HepG2 (cell line): ENCODE data around the gene JAKMIP2. TPM values are rescaled to one million over a fixed set of nuclear protein-coding genes. Genes with fewer than 3 reads are reported as not detected.

ENCODE experiments used
- ATAC-seq: fragments of 200-7000 bp; cut with Tn5 transposase; 3 replicates; pipeline ENCODE4 v1.9.1; 2020; ENCODE audit warnings: mild to moderate bottlenecking, moderate library complexity
- BruUV-seq: library from RNA; stranded (reverse); fragments of 400-500 nt; replicated peaks from 2 replicates; lab custom pipeline; 2021; lab: Mats Ljungman, UMichigan
- CTCF ChIA-PET: fragments of 300-600 bp; formaldehyde crosslinking; extraction: SDS; loops from one replicate; lab custom pipeline; 2021; ENCODE audit warnings: low total read pairs, inconsistent platforms, low intra/inter-chr PET ratio; lab: Yijun Ruan, JAX
- POLR2A ChIA-PET: fragments of 350-600 bp; sonication (Branson Sonifier 250); formaldehyde crosslinking; loops from one replicate; lab custom pipeline; 2020; ENCODE audit warnings: antibody characterized with exemption, inconsistent platforms; lab: Yijun Ruan, JAX
- DNase-seq: peaks from one replicate; pipeline ENCODE4 v3.0.0-alpha.2; 2015; ENCODE audit warnings: low spot score
- FAIRE-seq: peaks from 3 replicates; lab custom pipeline; 2011; peaks lifted over from hg19 to GRCh38; lab: Jason Lieb, UNC
- H2AFZ ChIP-seq: one replicate; pipeline ENCODE4 v1.6.1; 2011; ENCODE audit warnings: low read length, inconsistent platforms
- H3K27ac ChIP-seq: fragments of 300-600 bp; 3 replicates; pipeline ENCODE4 v1.8.0; 2011; ENCODE audit warnings: mixed run types, mild to moderate bottlenecking, mixed read lengths, low read length, inconsistent platforms; ENCODE audit not compliant: insufficient read depth; ENCODE audit errors: extremely low read length
- H3K27me3 ChIP-seq, 2 experiments: fragments of 200-600 bp in 1 of 2; 2 replicates in 1 of 2; 3 replicates in 1 of 2; pipeline versions ENCODE4 v1.6.0 to v1.8.0; 2011; ENCODE audit warnings: low read length in 2 of 2, mild to moderate bottlenecking in 2 of 2, moderate library complexity in 2 of 2, inconsistent platforms in 1 of 2; ENCODE audit not compliant: insufficient read depth in 2 of 2, control insufficient read depth in 1 of 2
- H3K36me3 ChIP-seq, 2 experiments: fragments of 200-600 bp in 1 of 2; replicated peaks in 1 of 2; 2 replicates in 1 of 2; 3 replicates in 1 of 2; pipeline versions ENCODE4 v1.5.1 to v1.8.0; 2011; ENCODE audit warnings: low read length in 2 of 2, inconsistent platforms in 1 of 2; ENCODE audit not compliant: insufficient read depth in 2 of 2, control insufficient read depth in 1 of 2
- H3K4me1 ChIP-seq: 2 replicates; pipeline ENCODE4 v1.5.1; 2012; ENCODE audit warnings: low read length, inconsistent platforms; ENCODE audit not compliant: insufficient read depth
- H3K4me2 ChIP-seq: 2 replicates; pipeline ENCODE4 v1.6.0; 2011; ENCODE audit warnings: low read depth, low read length, inconsistent platforms
- H3K4me3 ChIP-seq, 3 experiments: fragments of 200-600 bp in 1 of 3; sonication (generic), shearing (Covaris generic) in 1 of 3; replicated peaks in 1 of 3; 2 replicates each; pipeline ENCODE4 v1.5.1; 2011 to 2016; ENCODE audit warnings: low read length in 3 of 3, inconsistent platforms in 2 of 3, low read depth in 2 of 3, mild to moderate bottlenecking in 2 of 3, control low read depth in 1 of 3, mixed read lengths in 1 of 3; ENCODE audit not compliant: insufficient read depth in 1 of 3
- H3K79me2 ChIP-seq: one replicate; pipeline ENCODE4 v1.6.1; 2011; ENCODE audit warnings: low read length, inconsistent platforms; ENCODE audit not compliant: insufficient read depth
- H3K9ac ChIP-seq: 2 replicates; pipeline ENCODE4 v1.6.0; 2011; ENCODE audit warnings: mild to moderate bottlenecking, low read depth, low read length, inconsistent platforms; ENCODE audit not compliant: insufficient read depth
- H3K9me3 ChIP-seq: 2 replicates; pipeline ENCODE4 v1.5.1; 2012; ENCODE audit warnings: mild to moderate bottlenecking, low read length
- H4K20me1 ChIP-seq: 2 replicates; pipeline ENCODE4 v1.6.0; 2011; ENCODE audit warnings: inconsistent platforms, mild to moderate bottlenecking, low read length, moderate library complexity; ENCODE audit not compliant: insufficient read depth
- FOXK2 ChIP-seq: fragments of 450-650 bp; IDR thresholded peaks from 2 replicates; pipeline ENCODE4 v1.6.1; 2016
- ZMYM3 ChIP-seq: sonication (generic); formaldehyde crosslinking; IDR thresholded peaks from 2 replicates; pipeline ENCODE4 v1.5.1; 2020; ENCODE audit warnings: mild to moderate bottlenecking, missing genetic modification reagents
- WGBS: methylation state at CpG from one replicate; pipeline ENCODE4 v1.1.6; 2017; ENCODE audit warnings: low lambda C conversion rate; 5-methylcytosine and 5-hydroxymethylcytosine counted together
- in situ Hi-C: cut with HindIII; loops from 2 replicates; pipeline ENCODE4 v1.10.0; 2017; ENCODE audit warnings: low pct_unique_long_range_greater_than_20kb; ENCODE audit not compliant: extremely low pct_ligation_motif_present
- intact Hi-C: fragments of 100-400 bp; cut with micrococcal nuclease; formaldehyde crosslinking; loops from one replicate; pipeline ENCODE4 v1.10.0; 2022; ENCODE audit not compliant: unreplicated experiment
- polyA plus RNA-seq, 8 experiments: library from polyadenylated mRNA; depleted of rRNA in 3 of 8; stranded (reverse) in 7 of 8; unstranded in 1 of 8; fragments of >200 nt; fragmentation: Illumina TruSeq in 4 of 8; extraction: Trizol in 4 of 8; gene quantifications; 2 replicates each; pipeline versions ENCODE4 v1.2.1 to v1.2.3, GENCODE V29; 2011 to 2016; ENCODE audit warnings: low read depth in 4 of 8, missing spikeins in 1 of 8, mixed read lengths in 1 of 8; ENCODE audit not compliant: insufficient read depth in 1 of 8
- total RNA-seq, 5 experiments: library from RNA; depleted of rRNA; stranded (reverse); fragments of >200 nt; fragmentation: Illumina TruSeq; extraction: Trizol; gene quantifications; 2 replicates each; pipeline ENCODE4 v1.2.3, GENCODE V29; 2016; ENCODE audit warnings: low read depth in 1 of 5
- TF ChIP-seq, protein P1 (sequence below): sonication (generic); formaldehyde crosslinking; IDR thresholded peaks from 2 replicates; pipeline ENCODE4 v1.5.0; 2020; ENCODE audit warnings: missing genetic modification reagents
- TF ChIP-seq, protein P2 (sequence below): sonication (generic); formaldehyde crosslinking; IDR thresholded peaks from 2 replicates; pipeline ENCODE4 v1.9.0; 2021; ENCODE audit warnings: mild to moderate bottlenecking, missing genetic modification reagents
- TF ChIP-seq, protein P3 (sequence below): sonication (generic); formaldehyde crosslinking; IDR thresholded peaks from 2 replicates; pipeline ENCODE4 v1.8.1; 2022; ENCODE audit warnings: low read depth, mild to moderate bottlenecking, missing genetic modification reagents

JAKMIP2 gene
- total and polyA plus RNA-seq, 2 of the 13 experiments (the other 11 are each of a cell fraction or from before 2014, with no cell fraction given) = 0.04 to 2.1 TPM

DNA sequence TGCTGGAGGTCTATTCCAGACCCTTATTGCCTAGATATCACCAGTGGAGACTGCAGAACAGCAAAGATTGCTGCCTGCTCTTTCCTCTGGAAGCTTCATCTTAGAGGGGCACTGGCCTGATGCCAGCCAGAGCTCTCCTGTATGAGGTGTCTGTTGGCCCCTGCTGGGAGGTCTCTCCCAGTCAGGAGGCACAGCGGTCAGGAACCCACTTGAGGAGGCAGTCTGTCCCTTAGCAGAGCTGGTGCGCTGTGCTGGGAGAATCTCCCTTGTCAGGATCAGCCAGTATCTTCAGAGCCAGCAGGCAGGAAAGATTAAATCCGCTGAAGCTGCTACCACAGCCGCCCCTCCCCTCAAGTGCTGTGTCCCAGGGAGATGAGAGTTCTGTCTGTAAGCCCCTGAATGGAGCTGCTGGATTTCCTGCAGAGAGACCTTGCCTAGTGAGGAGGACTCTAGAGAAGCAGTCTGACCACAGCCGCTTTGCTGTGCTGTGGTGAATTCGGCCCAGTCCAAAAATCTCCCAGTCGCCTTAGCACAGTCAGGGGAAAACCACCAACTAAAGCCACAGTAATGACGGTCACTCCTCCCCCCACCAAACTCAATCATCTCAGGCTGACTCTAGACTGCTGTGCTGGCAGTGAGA is 124.1 kb downstream of the JAKMIP2 start:
- H4K20me1 ChIP-seq = no peaks in the 10 kb centered on the region
- no CpG with 5 or more reads among the region's 8 CpGs for WGBS
- POLR2A ChIA-PET = interaction anchor here (2.1 kb wide), 1 partner anchor 10 kb away, joined by 8 read pairs; no protein-coding TSS in a partner anchor
- TF ChIP-seq FOXK2 = no peak
- TF ChIP-seq, protein P1, sequence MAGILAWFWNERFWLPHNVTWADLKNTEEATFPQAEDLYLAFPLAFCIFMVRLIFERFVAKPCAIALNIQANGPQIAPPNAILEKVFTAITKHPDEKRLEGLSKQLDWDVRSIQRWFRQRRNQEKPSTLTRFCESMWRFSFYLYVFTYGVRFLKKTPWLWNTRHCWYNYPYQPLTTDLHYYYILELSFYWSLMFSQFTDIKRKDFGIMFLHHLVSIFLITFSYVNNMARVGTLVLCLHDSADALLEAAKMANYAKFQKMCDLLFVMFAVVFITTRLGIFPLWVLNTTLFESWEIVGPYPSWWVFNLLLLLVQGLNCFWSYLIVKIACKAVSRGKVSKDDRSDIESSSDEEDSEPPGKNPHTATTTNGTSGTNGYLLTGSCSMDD (CRISPR knock-in tag) = no peak
- DNase-seq (no peak), FAIRE-seq (no peak), ATAC-seq (peak; percentile 60)
- H3K79me2 ChIP-seq = no peaks in the 10 kb centered on the region
- CTCF ChIA-PET = no interaction called here
- H3K9me3 ChIP-seq = no peaks in the 10 kb centered on the region
- in situ Hi-C loops = no loop called here
- H3K27me3 ChIP-seq = no peaks in the 10 kb centered on the region
- H3K36me3 ChIP-seq = no peaks in the 10 kb centered on the region
- intact Hi-C loops = no loop called here
- no TSS peak for BruUV-seq
- H3K4me2 ChIP-seq = no peak overlapping the region; the same call in 1 of the 2 replicates
- no peak overlapping the region for H3K9ac ChIP-seq
- peak overlapping the region; percentile 27 for H2AFZ ChIP-seq
- peak overlapping the region; percentile 58 for H3K27ac ChIP-seq
- no peak overlapping the region for H3K4me3 ChIP-seq
- H3K4me1 ChIP-seq = peaks cover 34% of the 10 kb centered on the region

DNA sequence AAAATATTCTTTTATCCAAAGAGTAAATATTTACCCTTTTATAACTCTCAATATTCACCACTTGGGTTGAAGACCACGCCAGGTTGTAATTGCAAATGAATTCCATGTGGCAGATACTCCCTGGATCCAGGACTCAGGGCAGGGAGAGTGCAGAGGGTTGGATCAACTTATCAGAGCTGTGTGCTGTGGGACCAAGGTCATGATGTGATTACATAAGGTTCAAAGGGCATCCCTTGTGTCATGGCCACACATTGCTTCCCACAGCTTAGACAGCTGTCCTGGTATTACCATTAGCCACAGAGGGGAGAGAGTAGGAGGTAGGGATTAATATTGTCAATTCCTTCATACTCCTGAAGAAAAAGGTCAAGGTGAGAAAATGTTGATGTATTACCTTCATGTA is 133.9 kb downstream of the JAKMIP2 start:
- BruUV-seq = no TSS peak
- Histone ChIP-seq H3K27ac (peak overlapping the region; percentile 9), H3K9ac (no peak overlapping the region), H3K4me1 (peaks cover 28% of the 10 kb centered on the region), H3K27me3 (peaks cover 0 to 4% of the 10 kb centered on the region in 2 experiments; a peak in 1 of 5 replicates), H4K20me1 (no peaks in the 10 kb centered on the region), H3K4me2 (no peak overlapping the region), H3K36me3 (no peaks in the 10 kb centered on the region), H3K79me2 (no peaks in the 10 kb centered on the region), H3K4me3 (no peak overlapping the region), H2AFZ (no peak overlapping the region), H3K9me3 (no peaks in the 10 kb centered on the region)
- WGBS = 15% methylated on average over 1 of the region's 1 CpG
- CTCF ChIA-PET = no interaction called here
- POLR2A ChIA-PET = interaction anchor here (1.2 to 1.4 kb wide), 2 partner anchors 9 to 10 kb away, joined by 6 to 8 read pairs; no protein-coding TSS in a partner anchor
- peak; percentile 99 for ATAC-seq
- peak; percentile 82 for DNase-seq
- peak; percentile 72 for FAIRE-seq
- intact Hi-C loops (loop anchor here (2.0 to 5.0 kb wide), 2 partner anchors 18 to 189 kb away; no protein-coding TSS in a partner anchor), in situ Hi-C loops (no loop called here)
- TF ChIP-seq, protein P2, sequence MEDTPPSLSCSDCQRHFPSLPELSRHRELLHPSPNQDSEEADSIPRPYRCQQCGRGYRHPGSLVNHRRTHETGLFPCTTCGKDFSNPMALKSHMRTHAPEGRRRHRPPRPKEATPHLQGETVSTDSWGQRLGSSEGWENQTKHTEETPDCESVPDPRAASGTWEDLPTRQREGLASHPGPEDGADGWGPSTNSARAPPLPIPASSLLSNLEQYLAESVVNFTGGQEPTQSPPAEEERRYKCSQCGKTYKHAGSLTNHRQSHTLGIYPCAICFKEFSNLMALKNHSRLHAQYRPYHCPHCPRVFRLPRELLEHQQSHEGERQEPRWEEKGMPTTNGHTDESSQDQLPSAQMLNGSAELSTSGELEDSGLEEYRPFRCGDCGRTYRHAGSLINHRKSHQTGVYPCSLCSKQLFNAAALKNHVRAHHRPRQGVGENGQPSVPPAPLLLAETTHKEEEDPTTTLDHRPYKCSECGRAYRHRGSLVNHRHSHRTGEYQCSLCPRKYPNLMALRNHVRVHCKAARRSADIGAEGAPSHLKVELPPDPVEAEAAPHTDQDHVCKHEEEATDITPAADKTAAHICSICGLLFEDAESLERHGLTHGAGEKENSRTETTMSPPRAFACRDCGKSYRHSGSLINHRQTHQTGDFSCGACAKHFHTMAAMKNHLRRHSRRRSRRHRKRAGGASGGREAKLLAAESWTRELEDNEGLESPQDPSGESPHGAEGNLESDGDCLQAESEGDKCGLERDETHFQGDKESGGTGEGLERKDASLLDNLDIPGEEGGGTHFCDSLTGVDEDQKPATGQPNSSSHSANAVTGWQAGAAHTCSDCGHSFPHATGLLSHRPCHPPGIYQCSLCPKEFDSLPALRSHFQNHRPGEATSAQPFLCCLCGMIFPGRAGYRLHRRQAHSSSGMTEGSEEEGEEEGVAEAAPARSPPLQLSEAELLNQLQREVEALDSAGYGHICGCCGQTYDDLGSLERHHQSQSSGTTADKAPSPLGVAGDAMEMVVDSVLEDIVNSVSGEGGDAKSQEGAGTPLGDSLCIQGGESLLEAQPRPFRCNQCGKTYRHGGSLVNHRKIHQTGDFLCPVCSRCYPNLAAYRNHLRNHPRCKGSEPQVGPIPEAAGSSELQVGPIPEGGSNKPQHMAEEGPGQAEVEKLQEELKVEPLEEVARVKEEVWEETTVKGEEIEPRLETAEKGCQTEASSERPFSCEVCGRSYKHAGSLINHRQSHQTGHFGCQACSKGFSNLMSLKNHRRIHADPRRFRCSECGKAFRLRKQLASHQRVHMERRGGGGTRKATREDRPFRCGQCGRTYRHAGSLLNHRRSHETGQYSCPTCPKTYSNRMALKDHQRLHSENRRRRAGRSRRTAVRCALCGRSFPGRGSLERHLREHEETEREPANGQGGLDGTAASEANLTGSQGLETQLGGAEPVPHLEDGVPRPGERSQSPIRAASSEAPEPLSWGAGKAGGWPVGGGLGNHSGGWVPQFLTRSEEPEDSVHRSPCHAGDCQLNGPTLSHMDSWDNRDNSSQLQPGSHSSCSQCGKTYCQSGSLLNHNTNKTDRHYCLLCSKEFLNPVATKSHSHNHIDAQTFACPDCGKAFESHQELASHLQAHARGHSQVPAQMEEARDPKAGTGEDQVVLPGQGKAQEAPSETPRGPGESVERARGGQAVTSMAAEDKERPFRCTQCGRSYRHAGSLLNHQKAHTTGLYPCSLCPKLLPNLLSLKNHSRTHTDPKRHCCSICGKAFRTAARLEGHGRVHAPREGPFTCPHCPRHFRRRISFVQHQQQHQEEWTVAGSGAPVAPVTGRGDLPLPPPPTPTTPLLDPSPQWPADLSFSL (CRISPR knock-in tag) = no peak
- TF ChIP-seq ZMYM3 (CRISPR knock-in tag) = peak; percentile 67; the same call in 1 of the 2 replicates
- TF ChIP-seq, protein P3, sequence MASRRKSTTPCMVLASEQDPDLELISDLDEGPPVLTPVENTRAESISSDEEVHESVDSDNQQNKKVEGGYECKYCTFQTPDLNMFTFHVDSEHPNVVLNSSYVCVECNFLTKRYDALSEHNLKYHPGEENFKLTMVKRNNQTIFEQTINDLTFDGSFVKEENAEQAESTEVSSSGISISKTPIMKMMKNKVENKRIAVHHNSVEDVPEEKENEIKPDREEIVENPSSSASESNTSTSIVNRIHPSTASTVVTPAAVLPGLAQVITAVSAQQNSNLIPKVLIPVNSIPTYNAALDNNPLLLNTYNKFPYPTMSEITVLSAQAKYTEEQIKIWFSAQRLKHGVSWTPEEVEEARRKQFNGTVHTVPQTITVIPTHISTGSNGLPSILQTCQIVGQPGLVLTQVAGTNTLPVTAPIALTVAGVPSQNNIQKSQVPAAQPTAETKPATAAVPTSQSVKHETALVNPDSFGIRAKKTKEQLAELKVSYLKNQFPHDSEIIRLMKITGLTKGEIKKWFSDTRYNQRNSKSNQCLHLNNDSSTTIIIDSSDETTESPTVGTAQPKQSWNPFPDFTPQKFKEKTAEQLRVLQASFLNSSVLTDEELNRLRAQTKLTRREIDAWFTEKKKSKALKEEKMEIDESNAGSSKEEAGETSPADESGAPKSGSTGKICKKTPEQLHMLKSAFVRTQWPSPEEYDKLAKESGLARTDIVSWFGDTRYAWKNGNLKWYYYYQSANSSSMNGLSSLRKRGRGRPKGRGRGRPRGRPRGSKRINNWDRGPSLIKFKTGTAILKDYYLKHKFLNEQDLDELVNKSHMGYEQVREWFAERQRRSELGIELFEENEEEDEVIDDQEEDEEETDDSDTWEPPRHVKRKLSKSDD (CRISPR knock-in tag) = 0 out of 2 replicates have a peak, but pooled peaks have one; percentile 54
